ENCODE measurements around the gene B4GALT5. TPM values are rescaled to one million over a fixed set of nuclear protein-coding genes. Genes with fewer than 3 reads are reported as not detected.
A peak's percentile ranks its signal among the peaks of the same experiment; 100 is the strongest.
"Not testable (repeated sequence)": the region's sequence is repeated elsewhere in the genome, so short reads cannot be mapped to it uniquely, and the experiment has no call there.

Gene B4GALT5
- total RNA-seq, 1 donor from 2014 or later, result 72.9 TPM

DNA sequence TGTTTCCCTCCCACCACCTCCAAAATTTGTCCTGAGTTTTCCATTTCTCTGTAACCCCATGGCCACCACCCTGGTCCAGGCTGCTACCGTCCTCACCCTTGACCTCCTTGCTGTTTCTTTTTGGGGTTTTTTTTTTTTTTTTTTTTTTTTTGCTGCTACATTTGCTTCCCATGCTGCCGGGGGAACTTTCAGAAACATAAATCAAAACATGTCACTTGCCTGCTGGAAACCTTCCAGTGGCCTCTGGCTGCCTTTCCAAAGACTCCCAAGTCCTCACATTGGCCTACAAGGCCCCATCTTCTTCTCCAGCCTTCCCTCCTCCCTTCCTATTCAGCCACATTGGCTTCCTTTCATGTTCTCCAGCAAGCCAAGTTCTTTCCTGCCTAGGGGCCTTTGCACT is 95.4 kb downstream of the B4GALT5 start:
- no peaks in the 10 kb centered on the region for H3K36me3 Mint-ChIP-seq (ENCODE audit: low read depth)
- DNase-seq (no peak), ATAC-seq (ENCODE audit: low read depth) (no peak)
- H3K9me3 Mint-ChIP-seq, result no peaks in the 10 kb centered on the region
- no peak overlapping the region for H3K27ac Mint-ChIP-seq
- H3K27me3 Mint-ChIP-seq, result peaks cover 3% of the 10 kb centered on the region
- no peak for TF ChIP-seq CTCF (IDR thresholded peaks at IDR 0.05)
- CTCF ChIA-PET, result interaction anchor here (1.1 kb wide), 1 partner anchor 227 kb away, joined by 3 read pairs; no protein-coding TSS in a partner anchor
- POLR2A ChIA-PET, result no interaction called here
- H3K4me1 Mint-ChIP-seq, result peaks cover 4% of the 10 kb centered on the region
- intact Hi-C loops (cut with micrococcal nuclease), result no loop called here
- no peak overlapping the region for H3K4me3 Mint-ChIP-seq

DNA sequence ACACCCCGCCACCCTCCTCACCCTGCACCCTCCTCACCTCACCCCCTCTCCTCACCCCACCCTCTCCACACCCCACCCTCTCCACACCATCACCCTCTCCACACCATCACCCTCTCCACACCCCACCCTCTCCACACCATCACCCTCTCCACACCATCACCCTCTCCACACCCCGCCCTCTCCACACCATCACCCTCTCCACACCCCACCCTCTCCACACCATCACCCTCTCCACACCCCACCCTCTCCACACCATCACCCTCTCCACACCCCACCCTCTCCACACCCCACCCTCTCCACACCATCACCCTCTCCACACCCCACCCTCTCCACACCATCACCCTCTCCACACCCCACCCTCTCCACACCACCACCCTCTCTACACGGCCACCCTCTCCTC is 96.3 kb downstream of the B4GALT5 start:
- CTCF ChIA-PET; intact Hi-C loops (cut with micrococcal nuclease); POLR2A ChIA-PET; DNase-seq; ATAC-seq (ENCODE audit: low read depth); H3K27ac Mint-ChIP-seq; H3K4me1 Mint-ChIP-seq; H3K9me3 Mint-ChIP-seq; H3K4me3 Mint-ChIP-seq; H3K27me3 Mint-ChIP-seq; H3K36me3 Mint-ChIP-seq (ENCODE audit: low read depth): not testable (repeated sequence)

DNA sequence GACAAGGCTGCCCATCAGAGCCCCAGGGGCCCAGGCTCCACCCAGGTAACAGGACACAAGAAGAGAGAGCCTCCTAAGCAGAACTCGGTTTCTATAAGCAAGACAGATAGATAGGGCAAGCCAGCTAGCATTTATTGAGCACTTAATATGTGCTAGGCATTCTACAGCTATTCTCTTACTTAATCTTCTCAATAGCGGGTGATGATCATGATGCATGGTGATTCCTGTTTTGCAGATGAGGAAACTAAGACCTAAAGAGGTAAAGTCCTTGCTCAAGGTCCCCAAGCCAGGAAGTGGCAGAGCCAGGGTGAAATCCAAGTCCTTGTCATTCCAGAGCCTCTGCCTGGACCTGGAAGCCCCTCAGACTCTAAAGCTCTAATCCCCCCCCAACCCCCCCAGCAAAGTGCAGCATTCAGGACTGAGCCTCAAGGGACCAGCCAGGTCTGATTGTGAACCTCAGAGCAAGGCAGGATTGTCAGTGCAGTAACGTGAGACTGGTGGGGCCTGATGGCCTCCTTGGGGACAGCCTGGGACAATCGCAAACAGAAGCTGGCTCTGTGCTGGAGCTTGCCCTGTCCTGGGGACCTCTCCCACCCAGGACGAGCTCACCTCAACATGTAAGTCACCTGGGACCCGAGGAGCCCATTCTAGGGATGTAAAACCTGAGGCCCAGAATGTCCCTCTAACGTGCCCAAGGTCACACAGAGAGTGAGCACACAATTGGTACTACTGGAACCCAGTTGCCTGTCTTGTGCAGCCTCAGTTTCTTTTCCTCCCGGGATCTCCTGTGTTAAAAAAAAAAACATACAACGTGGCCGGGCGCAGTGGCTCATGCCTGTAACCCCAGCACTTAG is 97.3 kb downstream of the B4GALT5 start:
- H3K4me3 Mint-ChIP-seq, result no peak overlapping the region
- ChIA-PET POLR2A (interaction anchor here (0.6 kb wide), 1 partner anchor 69 kb away, joined by 3 read pairs; no protein-coding TSS in a partner anchor), CTCF (interaction anchor here (1.8 kb wide), 1 partner anchor 229 kb away, joined by 8 read pairs; no protein-coding TSS in a partner anchor)
- ATAC-seq (ENCODE audit: low read depth) (no peak), DNase-seq (no peak)
- no peaks in the 10 kb centered on the region for H3K36me3 Mint-ChIP-seq (ENCODE audit: low read depth)
- intact Hi-C loops (cut with micrococcal nuclease), result no loop called here
- peak overlapping the region; percentile 1 for H3K27ac Mint-ChIP-seq
- no peaks in the 10 kb centered on the region for H3K9me3 Mint-ChIP-seq
- no peaks in the 10 kb centered on the region for H3K27me3 Mint-ChIP-seq
- no peak for TF ChIP-seq CTCF (IDR thresholded peaks at IDR 0.05)
- peaks cover 6% of the 10 kb centered on the region for H3K4me1 Mint-ChIP-seq

DNA sequence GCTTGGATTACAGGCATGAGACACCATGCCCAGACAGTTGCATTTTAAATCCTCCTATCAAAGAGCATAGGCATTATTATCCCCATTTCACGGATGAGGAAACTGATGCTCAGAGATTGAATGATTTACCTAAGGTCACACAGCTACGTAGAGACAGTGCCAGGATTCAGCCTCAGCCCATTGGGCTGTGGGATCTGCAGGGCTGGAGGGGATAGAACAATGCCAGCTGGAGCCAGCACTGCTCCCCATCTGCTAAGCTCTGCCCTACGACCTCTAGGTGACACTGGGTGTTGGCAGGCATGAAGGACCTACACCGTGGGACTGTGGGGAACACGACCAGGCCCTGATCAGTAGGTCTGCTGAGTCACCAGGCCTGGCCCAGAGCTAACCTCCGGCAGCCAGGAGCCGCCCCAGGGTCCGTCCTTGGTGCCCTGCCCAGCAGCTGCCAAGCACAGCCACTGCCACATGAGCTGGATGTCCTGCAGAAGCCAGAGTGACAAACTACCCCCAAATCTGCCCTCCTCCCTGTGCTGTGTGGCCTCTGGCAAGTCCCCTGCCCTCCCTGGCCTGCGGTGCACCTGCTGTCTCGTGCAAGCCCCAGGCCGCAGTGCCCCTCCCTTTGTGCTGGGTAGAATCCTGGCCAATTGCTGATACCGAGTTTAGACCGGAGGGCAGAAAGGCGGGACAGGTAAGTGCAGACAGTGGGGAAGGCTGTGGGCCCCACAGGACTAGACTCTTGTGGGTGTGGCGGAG is 98.1 kb downstream of the B4GALT5 start:
- DNase-seq (no peak), ATAC-seq (ENCODE audit: low read depth) (no peak)
- ChIA-PET POLR2A (interaction anchor here (0.7 kb wide), 1 partner anchor 17 kb away, joined by 3 read pairs; no protein-coding TSS in a partner anchor), CTCF (interaction anchor here (1.8 kb wide), 1 partner anchor 230 kb away, joined by 8 read pairs; no protein-coding TSS in a partner anchor)
- H3K27ac Mint-ChIP-seq, result peak overlapping the region; percentile 1
- H3K4me1 Mint-ChIP-seq, result peaks cover 12% of the 10 kb centered on the region
- no peaks in the 10 kb centered on the region for H3K36me3 Mint-ChIP-seq (ENCODE audit: low read depth)
- TF ChIP-seq CTCF (IDR thresholded peaks at IDR 0.05), result no peak
- no peaks in the 10 kb centered on the region for H3K9me3 Mint-ChIP-seq
- no peak overlapping the region for H3K4me3 Mint-ChIP-seq
- intact Hi-C loops (cut with micrococcal nuclease), result no loop called here
- no peaks in the 10 kb centered on the region for H3K27me3 Mint-ChIP-seq

- H3K27me3 Mint-ChIP-seq; H3K9me3 Mint-ChIP-seq; H3K36me3 Mint-ChIP-seq (ENCODE audit: low read depth); ATAC-seq (ENCODE audit: low read depth); DNase-seq; H3K27ac Mint-ChIP-seq; intact Hi-C loops (cut with micrococcal nuclease); H3K4me3 Mint-ChIP-seq: not testable (repeated sequence)
- ChIA-PET POLR2A (interaction anchor here (0.7 to 0.9 kb wide), 2 partner anchors 17 to 198 kb away, joined by 3 to 9 read pairs; partner anchors contain the start of gene SLC9A8), CTCF (interaction anchor here (1.8 kb wide), 1 partner anchor 231 kb away, joined by 8 read pairs; no protein-coding TSS in a partner anchor)
- peaks cover 13% of the 10 kb centered on the region for H3K4me1 Mint-ChIP-seq
Measured at GRCh38 chr20:49615051-49615400, 98.7 kb downstream of the B4GALT5 start.
